HuH-7.5 (cell line): ENCODE measurements around the gene LDB2.
"Not testable (repeated sequence)": the region's sequence is repeated elsewhere in the genome, so short reads cannot be mapped to it uniquely, and the experiment has no call there.

Source experiments
- DNase-seq: peaks from one replicate; pipeline ENCODE4 v3.0.0; 2011; ENCODE audit warnings: low spot score

LDB2 gene

GRCh38 chr4:16596267-16596666 lies 302.2 kb downstream of the LDB2 start:
- no peak for DNase-seq

DNA sequence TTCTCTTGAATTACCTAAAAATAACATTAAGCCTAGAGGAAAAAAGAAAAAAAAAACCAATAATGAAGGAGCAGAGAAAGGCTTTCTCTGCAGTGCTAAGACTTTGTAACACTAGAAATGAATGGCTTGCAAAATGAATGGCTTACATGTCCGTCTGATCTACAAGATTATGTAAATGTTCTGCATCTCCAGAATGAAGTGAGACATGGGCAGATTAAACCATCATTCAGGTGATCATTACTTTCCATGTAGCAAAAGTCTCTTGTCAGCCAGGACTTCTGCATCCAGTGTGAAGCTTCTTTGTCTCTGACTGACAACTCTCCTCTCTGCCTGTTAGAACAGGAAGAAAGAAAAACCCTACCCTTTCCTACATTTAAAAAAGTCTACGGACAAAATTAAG lies 304.3 kb downstream of the LDB2 start:
- DNase-seq = no peak

DNA sequence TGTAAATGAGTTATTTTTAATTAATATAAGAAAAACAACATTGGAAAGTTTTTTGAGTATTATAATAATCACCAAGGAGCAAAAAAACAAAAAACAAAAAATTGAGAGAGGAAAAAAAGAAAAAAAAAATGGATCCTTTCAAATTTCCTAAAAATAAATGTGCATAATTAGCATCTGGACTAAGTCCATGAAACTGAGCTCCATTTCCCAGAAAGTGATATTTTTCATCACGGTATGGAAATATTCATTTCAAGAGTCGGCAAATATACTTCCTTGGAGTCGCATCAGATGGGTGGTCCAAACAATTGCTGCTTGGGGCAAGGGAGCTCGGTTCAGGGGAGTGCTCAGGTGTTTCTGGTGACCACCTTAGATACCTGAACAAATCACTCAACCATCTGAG lies 305.1 kb downstream of the LDB2 start:
- DNase-seq = no peak

- DNase-seq = no peak
These were observed 307.1 kb downstream of the LDB2 start for GRCh38 chr4:16591272-16591826.

DNA sequence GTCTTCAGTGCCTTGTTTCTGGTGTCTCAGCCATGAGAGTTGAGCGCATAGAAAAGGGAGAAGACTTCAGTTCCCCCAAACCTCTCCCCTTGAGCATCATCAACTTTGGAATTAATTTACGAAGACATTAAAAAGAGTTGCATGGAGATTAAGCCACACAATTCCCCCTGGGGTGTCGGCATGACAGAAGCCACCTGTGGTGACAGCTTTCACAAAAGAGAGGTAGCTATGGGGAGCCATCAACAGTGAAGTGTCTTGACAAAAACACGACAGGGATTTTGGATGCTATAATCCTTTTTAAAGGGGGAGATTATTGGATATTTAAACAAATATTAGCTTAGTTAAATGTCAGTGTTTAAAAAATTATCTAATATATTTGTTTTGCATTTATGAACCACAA lies 307.6 kb downstream of the LDB2 start:
- DNase-seq = no peak

DNA sequence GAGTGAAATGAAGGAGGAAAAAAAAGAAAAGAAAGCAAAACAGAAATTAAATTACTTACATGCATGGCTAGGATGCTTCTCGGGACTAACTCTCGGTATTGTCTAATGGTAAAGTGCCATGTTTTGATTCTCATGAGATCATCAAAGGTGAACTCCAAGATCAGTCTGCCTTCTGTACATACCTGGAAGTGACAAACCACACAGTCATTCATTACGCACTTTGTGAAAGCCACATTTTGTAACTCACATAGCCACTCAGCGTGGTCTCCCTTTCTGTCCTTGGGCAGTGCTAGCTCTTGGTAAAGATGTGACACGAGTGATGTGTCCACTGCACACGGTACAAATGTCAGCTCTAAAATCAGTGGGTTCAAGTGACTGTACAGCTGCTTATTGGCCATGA lies 309.8 kb downstream of the LDB2 start:
- DNase-seq = no peak

GRCh38 chr4:16588149-16588548 lies 310.3 kb downstream of the LDB2 start:
- DNase-seq = no peak

DNA sequence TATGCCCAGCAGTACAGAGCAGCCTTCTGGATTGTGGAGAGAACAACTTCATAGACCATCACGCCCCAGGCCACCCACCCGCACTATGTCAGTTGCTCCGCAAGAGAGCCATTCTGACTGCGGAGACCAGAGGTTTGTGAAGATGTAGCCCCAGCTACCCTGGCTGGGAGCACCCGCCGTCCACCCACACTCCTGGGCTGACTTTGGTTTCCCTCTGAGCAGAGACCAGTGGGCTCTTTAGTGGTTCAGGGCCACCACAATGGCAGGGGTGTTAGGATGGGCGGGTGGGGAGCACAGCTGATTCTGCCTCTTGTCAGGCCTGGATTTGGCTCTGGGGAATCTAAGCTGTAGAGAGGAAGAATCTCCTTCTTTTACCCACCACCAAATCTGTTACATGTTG lies 313.4 kb downstream of the LDB2 start:
- DNase-seq = no peak

- DNase-seq = no peak
These were observed 314.7 kb downstream of the LDB2 start for GRCh38 chr4:16583764-16584163.

DNA sequence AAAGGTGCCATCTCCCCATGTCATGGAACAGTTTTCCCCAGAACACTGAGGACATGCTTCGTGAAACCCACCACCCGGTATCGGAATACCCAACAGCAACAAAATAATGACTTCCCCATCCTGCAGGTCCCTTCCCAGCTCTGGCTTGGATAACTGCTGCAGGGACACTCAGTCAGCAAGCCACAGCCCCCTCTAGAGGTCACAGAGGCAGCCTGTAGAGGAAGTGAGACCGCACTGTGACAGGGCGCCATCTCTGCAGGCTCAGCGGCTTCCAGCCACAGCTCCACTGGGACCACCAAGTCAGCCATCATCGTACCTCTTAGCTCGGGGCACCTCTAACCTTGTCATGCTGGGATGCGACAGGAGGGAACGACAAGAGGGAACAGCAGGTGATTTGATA lies 315.9 kb downstream of the LDB2 start:
- DNase-seq = no peak

- DNase-seq = no peak
These were observed 316.4 kb downstream of the LDB2 start for GRCh38 chr4:16582036-16582435.

DNA sequence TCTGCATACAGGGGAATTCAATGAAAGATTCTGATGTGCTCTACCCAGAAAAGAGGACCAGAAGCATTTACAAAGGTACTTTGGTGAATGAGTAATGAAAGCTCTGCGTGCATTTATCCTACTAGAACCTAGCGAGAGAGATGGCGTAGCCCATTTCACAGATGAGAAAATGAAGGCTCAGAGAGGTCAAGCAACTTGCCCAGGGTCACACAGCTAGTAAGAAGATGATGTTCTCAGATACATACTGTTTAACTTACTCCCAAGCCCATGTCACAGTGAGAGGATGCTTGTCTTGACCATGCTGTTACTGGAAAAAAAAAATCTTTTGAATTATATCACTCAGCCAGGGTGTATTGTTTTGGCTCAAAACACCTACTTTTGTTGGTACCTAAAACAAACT lies 317.3 kb downstream of the LDB2 start:
- no peak for DNase-seq

GRCh38 chr4:16580514-16580913 lies 317.9 kb downstream of the LDB2 start:
- DNase-seq = no peak

GRCh38 chr4:16579866-16580265 lies 318.6 kb downstream of the LDB2 start:
- no peak for DNase-seq

DNA sequence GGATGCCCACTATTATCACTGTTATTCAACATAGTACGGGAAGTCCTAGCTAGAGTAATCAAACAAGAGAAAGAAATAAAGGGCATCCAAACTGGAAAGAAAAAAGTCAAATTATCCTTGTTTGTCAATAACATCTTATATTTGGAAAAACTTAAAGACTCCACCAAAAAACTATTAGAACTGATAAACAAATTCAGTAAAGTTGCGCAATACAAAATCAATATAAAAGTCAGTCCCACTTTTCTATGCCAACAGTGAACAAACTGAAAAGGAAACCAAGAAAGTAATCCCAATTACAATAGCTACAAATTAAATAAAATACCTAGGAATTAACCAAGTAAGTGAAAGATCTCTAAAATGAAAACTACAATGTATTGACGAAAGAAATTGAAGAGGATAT lies 321.3 kb downstream of the LDB2 start:
- DNase-seq = no peak

- no peak for DNase-seq
These were observed 323.5 kb downstream of the LDB2 start for GRCh38 chr4:16574981-16575380.

DNA sequence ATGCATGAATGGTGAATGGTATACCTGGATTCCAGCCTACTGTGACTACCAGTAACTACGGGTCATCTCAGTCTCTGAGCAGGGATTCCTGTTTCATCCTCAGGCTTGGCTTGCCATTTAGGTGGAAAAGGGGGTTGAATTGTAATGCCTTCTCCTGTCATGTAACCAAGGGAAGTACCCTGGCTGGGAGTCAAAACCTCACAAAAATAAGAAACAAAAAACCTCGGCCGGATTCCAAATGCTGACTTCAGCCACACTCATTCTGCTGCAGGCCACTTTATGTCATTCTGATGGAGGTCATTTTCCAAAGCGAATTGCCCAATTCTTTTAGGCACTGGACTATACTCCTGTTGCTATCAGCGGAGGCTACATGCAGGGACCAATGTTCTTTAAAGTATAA lies 324.7 kb downstream of the LDB2 start:
- DNase-seq = no peak

DNA sequence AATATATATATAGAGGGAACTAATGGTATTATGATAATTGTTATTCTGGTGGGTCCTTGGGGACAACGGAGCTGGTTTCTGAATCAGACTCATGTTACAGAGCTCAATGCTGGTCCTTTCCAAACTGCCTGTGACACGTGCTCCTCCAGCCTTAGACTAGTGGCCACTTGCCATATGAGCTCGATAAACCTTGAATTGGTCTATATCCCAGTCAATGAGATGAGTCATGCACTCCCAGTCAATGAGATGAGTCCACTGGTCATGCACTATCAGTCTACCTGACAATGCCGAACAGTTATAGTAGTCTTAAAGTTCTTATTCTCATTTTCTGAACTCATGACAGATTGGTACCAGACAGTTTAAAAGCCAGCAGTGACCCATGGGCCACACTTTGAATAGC lies 325.2 kb downstream of the LDB2 start:
- no peak for DNase-seq

GRCh38 chr4:16572631-16573030 lies 325.8 kb downstream of the LDB2 start:
- no peak for DNase-seq

GRCh38 chr4:16572161-16572560 lies 326.3 kb downstream of the LDB2 start:
- no peak for DNase-seq

DNA sequence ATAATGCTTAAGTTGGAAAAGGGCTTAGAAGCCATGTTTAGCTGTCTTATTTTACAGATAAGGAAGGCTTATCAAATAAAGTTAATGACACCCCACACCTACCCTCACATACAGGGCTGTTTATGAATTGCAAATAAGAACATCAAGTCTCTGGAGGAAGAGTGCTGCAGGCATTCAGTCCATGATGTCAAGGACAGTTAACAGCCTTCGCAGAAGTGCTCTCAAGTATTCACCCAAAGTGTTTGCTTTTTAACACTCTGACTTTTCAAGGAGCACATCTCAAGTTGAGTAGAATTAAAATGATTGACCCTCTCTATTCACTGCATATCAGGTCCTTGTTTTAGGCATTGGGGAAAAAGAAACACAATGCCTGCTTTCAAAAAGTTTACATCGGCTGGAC lies 328.7 kb downstream of the LDB2 start:
- DNase-seq = no peak

GRCh38 chr4:16557316-16557715 lies 341.1 kb downstream of the LDB2 start:
- not testable (repeated sequence) for DNase-seq

- no peak for DNase-seq
These were observed 343.3 kb downstream of the LDB2 start for GRCh38 chr4:16555156-16555555.

- DNase-seq = no peak
These were observed 347.9 kb downstream of the LDB2 start for GRCh38 chr4:16550531-16550930.

DNA sequence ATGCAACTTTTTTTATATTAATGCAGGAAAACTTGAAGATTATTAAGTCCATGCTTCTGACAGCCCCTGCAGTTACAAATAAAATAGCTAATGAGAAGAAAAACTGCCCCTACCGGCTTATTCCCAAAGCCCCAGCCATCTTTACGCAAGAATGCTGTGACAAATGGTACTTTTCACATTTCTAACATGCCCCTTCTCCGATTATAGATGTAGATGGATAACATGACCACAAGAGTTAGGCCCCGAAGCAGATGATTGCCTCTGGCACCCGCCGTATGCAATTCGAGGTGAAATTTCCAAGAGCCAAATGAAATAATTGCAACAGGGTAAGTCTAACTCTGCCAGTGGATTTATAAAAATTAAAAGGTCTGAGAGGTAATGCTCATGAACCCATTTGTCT lies 352.8 kb downstream of the LDB2 start:
- DNase-seq = no peak
